Measurements from ENCODE around the gene UBE3C. TPM values are rescaled to one million over a fixed set of nuclear protein-coding genes. Genes with fewer than 3 reads are reported as not detected.

Gene UBE3C
- total and polyA plus RNA-seq, 5 experiments from 2014 or later, result 17.5 to 59.4 (median 29.0) TPM

DNA sequence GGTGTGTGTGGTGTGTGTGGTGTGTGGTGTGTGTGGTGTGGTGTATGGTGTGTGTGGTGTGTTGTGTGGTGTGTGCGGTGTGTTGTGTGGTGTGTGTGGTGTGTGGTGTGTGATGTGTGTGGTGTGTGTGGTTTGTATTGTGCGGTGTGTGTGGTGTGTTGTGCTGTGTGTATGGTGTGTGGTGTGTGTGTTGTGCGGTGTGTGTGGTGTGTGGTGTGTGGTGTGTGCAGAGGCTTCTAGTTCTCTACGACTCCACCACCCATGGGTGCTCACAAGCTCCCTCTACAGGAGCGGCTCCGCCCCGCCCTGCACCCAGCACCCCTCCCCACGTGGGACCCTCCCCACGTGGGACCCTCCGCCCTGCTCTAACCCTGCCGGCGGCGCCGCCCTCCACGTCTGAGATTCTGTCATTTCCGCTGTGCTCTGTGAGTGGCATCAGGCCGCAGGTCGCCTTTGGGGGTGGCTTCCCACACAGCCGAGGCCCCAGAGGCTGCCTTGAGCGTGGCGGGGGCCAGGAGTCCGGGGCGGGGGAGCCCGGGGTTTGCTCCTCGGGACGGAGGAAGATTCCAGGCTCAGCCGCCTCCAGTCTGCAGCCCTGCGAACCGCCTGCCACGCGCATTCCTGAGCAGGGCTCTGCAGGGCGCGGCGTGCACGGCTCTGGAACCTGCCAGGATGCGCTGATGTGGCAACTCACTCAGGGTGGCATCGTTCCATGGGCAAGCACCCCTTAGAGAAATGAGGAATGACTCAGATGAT, 161.1 kb downstream of the UBE3C start:
- Mint-ChIP-seq H3K36me3 (no peaks in the 10 kb centered on the region), H3K27ac (peak overlapping the region in 1 of 10 donors; percentile 90), H3K4me3 (peak overlapping the region in 1 of 10 donors; percentile 7), H3K27me3 (peaks cover 0 to 10% (median 2%) of the 10 kb centered on the region in 5 donors), H3K4me1 (peaks cover 13 to 37% (median 32%) of the 10 kb centered on the region in 4 donors), H3K9me3 (no peaks in the 10 kb centered on the region)
- POLR2A ChIA-PET, result no interaction called here
- ATAC-seq (no peak), DNase-seq (peak in 4 of 10 donors; percentile 7 to 23 (median 12))

DNA sequence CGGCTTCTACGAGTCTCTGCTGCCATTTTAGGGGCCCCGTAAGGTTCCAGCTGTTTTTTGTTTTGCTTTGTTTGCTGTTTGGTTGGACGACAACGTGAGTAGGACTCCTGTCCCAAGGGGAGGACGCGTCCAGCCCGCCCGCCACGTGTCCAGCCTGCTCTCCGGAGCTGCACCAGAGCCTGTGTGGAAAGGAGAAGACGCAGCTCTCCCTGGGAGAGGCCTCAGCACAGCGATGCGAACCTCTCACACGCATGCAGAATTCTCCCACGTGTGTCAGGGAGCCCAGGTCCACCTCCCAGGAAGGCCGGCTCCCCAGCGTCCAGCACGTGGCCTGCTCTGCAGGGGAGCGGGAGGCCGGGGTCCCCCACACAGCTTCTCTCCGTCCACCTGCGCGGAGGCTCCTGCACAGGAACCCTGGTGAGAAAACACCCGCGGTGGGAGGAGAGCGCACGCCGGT, 161.7 kb downstream of the UBE3C start:
- DNase-seq (no peak), ATAC-seq (no peak)
- POLR2A ChIA-PET, result no interaction called here
- H3K4me1 Mint-ChIP-seq, result peaks cover 14 to 37% (median 32%) of the 10 kb centered on the region in 4 donors
- peaks cover 0 to 10% (median 2%) of the 10 kb centered on the region in 5 donors for H3K27me3 Mint-ChIP-seq
- no peak overlapping the region for H3K4me3 Mint-ChIP-seq
- H3K36me3 Mint-ChIP-seq, result no peaks in the 10 kb centered on the region
- no peaks in the 10 kb centered on the region for H3K9me3 Mint-ChIP-seq
- H3K27ac Mint-ChIP-seq, result peak overlapping the region in 1 of 10 donors; percentile 90

DNA sequence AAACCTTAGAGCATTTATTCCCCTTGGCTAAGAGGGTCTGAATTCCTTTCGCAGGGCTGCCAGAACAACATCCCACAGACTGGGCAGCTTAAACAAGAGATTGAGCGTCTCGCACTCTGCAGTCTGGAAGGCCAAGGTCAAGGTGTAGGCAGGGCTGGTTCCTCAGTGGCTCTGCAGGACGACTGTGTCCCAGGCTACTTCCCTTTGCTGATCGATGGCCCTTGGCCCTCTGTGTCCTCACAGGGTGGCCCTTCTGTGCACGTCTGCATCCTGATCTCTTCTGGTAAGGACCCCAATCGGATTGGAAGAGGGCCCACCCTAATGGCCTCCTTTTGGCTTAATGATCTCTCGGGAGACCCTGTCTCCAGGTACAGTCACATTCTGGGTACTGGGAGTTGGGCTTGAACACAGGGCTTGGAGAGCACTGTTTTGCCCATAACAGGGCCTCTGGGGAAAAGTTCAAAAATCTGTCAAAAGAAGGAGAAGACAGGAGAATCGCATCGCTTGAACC, 162.9 kb downstream of the UBE3C start:
- ATAC-seq, result no peak
- Mint-ChIP-seq H3K4me3 (peak overlapping the region; percentile 64 to 86 (median 80)), H3K9me3 (no peaks in the 10 kb centered on the region), H3K4me1 (peaks cover 15 to 40% (median 34%) of the 10 kb centered on the region in 4 donors), H3K27me3 (peaks cover 0 to 10% (median 2%) of the 10 kb centered on the region in 5 donors), H3K36me3 (no peaks in the 10 kb centered on the region), H3K27ac (peak overlapping the region; percentile 54 to 96 (median 88))
- DNase-seq, result no peak
- POLR2A ChIA-PET, result interaction anchor here (1.1 to 1.3 kb wide), 2 partner anchors 28 to 37 kb away, joined by 3 to 5 read pairs; no protein-coding TSS in a partner anchor

DNA sequence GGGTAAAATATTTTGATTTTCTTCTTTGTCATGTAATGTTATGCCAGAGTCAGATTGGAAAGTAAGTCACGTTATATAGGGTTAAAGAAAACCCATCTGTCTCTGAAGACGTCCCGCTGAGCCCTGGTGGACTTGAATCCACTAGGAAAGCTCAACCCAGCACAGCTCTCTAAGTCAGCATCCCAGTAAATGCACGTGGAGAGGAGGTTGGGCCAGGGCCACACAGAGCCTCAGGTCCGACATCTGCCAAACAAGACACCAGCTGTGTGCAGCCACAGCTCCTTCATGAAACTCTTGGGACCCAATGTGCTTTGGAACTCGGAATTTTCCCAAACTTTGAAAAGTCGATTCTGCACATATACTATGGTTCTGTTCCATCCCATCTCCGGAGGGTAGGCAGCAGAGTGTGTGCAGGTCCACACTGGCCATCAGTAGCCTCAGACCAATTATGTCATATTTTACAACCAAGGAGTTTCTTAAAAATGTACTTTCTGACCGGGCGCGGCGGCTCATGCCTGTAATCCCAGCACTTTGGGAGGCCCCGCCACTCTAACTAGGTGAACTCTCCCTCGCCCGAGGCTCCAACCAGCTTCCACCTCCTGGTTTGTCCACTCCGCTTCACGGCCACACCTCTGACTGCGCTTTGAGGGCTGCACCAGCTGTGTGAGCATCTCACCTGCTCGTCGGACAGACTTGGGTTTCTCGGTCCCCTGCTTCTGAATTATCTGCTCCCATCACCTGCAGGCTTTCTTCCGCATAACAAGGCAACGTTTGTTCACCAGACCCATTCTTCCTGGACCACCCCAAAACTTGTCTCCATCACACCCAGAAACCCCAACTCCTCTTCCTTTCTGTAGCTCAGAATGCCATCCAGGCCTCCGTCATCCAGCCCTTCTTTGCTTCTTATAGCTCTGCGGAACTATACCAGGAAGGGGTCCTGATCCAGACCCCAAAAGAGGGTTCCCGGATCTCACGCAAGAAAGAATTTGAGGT, 168.4 kb downstream of the UBE3C start:
- DNase-seq (no peak), ATAC-seq (no peak)
- no peak overlapping the region for H3K4me3 Mint-ChIP-seq
- POLR2A ChIA-PET, result no interaction called here
- no peaks in the 10 kb centered on the region for H3K27me3 Mint-ChIP-seq
- H3K4me1 Mint-ChIP-seq, result peaks cover 7 to 16% (median 15%) of the 10 kb centered on the region in 4 donors
- H3K27ac Mint-ChIP-seq, result peak overlapping the region in 3 of 10 donors; percentile 35 to 53 (median 35)
- H3K36me3 Mint-ChIP-seq, result no peaks in the 10 kb centered on the region
- H3K9me3 Mint-ChIP-seq, result no peaks in the 10 kb centered on the region

DNA sequence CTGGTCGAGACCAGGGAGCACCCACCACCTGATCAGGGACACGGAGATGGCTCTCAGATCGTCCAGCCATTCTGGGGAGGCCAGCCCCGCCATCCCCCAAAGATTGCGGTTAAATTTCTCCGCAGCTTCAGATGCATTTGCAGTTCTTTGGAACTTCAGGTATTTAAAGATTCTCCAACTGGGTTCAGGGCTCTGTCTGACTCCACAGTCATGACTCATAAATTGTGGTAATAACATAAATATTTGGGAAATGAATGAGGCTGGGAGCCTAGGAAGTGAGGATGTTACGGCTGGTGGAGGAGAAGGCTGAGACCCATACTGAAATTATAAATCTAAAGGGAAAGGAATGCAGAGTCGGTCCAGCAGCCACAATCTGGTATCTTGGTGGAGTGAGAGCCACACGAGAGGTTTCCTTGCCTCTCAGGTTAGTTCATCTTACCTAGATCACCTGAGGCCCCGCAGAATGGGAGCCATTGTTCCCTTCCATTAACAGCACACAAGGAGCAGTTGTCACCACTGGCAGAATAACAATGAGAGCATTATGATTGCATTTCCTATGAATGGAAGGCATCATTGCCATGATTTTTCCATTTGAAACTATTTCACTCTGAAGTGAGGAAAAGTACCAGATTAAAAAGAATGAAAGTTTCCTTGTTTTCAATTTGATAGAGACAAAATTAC, 171.4 kb downstream of the UBE3C start:
- Mint-ChIP-seq H3K27ac (no peak overlapping the region), H3K9me3 (no peaks in the 10 kb centered on the region), H3K27me3 (no peaks in the 10 kb centered on the region), H3K4me3 (no peak overlapping the region), H3K36me3 (no peaks in the 10 kb centered on the region), H3K4me1 (peaks cover 0 to 4% (median 2%) of the 10 kb centered on the region in 4 donors)
- POLR2A ChIA-PET, result no interaction called here
- ATAC-seq, result no peak
- DNase-seq, result no peak

DNA sequence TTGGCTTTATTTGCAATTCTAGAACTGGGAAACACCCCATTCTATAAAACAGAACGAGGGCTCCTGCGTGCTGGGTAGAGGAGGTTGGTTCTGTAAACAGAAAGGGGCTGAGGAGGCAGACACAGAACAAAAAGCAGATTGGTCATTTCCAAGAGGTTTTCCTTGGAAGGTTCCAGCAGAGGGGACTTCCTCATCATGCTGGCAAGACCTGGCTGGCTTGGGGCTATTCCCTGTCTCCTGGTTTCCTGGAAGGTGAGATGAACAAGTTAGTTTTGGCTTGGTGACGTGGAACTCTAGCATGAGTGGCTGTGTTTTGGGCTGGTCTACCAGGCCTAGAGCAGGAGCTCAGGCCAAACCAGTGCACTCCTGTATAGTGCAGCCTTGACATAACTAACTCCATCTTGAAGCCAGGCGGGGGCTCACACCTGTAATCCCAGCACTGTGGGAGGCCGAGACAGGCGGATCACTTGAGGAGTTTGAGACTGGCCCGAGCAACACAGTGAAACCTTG, 172.0 kb downstream of the UBE3C start:
- DNase-seq, result no peak
- no peak for ATAC-seq
- H3K4me1 Mint-ChIP-seq, result peaks cover 0 to 4% (median 1%) of the 10 kb centered on the region in 4 donors
- no peak overlapping the region for H3K4me3 Mint-ChIP-seq
- H3K27ac Mint-ChIP-seq, result no peak overlapping the region
- H3K36me3 Mint-ChIP-seq, result no peaks in the 10 kb centered on the region
- no peaks in the 10 kb centered on the region for H3K9me3 Mint-ChIP-seq
- POLR2A ChIA-PET, result no interaction called here
- no peaks in the 10 kb centered on the region for H3K27me3 Mint-ChIP-seq

DNA sequence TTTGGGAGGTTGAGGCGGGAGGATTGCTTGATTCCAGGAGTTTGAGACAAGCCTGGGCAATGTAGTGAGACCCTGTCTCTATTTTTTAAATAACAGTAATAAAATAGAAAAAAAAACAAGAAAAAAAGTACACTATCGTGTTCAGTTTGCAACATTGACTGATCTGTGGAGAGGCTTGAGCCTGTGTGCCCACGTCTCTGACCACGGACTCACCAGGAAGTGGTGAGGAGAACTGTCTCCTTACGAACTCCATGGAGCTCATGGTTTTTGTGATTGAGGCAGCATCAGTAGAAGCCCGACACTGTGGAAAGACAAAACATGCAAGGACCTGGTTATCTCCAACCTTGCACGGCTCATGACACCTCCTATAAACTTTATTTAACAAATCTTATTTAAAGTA, 174.2 kb downstream of the UBE3C start:
- no peaks in the 10 kb centered on the region for H3K27me3 Mint-ChIP-seq
- H3K4me1 Mint-ChIP-seq, result no peaks in the 10 kb centered on the region
- no peak for DNase-seq
- H3K36me3 Mint-ChIP-seq, result no peaks in the 10 kb centered on the region
- POLR2A ChIA-PET, result interaction anchor here (0.6 kb wide), 1 partner anchor 11 kb away, joined by 3 read pairs; no protein-coding TSS in a partner anchor
- ATAC-seq, result no peak
- no peak overlapping the region for H3K27ac Mint-ChIP-seq
- no peak overlapping the region for H3K4me3 Mint-ChIP-seq
- no peaks in the 10 kb centered on the region for H3K9me3 Mint-ChIP-seq

DNA sequence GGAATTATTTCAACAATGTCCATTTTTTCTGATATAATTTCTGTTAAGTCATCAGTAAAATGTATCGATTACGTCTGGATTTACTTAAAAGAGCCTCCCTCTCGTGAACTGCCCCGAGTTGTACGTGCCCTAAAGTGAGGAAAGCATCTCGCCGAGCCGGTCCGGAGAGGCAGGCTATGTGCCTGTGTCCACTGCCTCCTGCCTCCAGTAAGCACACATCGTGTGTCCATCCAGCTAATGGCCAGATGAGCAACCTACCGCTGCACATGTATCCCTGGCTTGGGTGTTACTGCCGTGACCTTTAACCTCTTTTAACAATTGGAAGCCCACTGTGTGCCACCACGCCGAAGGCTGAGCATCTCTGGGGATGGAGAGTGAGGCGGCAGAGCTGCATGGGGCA, 174.9 kb downstream of the UBE3C start:
- peaks cover 0 to 3% (median 0%) of the 10 kb centered on the region in 4 donors for H3K4me1 Mint-ChIP-seq
- no peak overlapping the region for H3K4me3 Mint-ChIP-seq
- POLR2A ChIA-PET, result no interaction called here
- no peak for ATAC-seq
- H3K9me3 Mint-ChIP-seq, result no peaks in the 10 kb centered on the region
- H3K27me3 Mint-ChIP-seq, result no peaks in the 10 kb centered on the region
- no peak for DNase-seq
- H3K27ac Mint-ChIP-seq, result no peak overlapping the region
- no peaks in the 10 kb centered on the region for H3K36me3 Mint-ChIP-seq

DNA sequence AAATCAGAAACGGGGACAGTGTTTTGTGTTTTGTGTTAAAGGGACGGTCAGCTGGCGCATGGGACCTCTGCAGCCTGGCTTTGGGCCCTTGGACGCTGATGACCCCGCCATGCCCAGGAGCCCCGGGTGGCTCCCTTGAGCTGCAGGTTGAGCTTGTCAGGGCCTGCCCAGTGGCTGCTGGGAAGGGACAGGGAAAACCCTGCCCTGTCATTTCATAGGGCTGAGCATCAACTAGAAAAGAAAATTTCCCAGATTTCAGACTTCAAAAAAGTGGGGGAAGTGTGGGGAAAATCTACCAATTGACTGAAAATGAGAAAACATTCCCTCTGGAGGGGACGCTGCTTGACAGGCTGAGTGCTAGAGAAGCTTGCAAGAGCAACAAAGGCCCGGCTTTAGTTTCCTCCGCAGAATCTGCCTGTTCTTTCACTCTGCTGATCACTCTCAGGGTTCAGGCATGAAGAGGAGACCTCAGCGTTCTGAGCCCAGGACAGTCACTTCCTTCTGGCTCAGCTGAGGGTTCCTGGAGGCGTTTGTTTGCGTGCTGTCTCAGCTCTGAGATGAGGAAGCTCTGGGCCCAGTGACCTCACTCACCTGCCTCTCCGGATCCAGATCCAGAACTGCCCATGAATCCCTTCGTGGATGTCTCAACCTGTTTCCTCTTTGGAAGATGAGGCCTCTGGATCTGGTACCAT, 179.4 kb downstream of the UBE3C start:
- POLR2A ChIA-PET, result no interaction called here
- no peak for DNase-seq
- no peak overlapping the region for H3K27ac Mint-ChIP-seq

More for the DNA sequence above, 179.4 kb downstream of the UBE3C start:
- H3K4me1 Mint-ChIP-seq, result peaks cover 0 to 4% (median 3%) of the 10 kb centered on the region in 4 donors
- no peak for ATAC-seq
- H3K36me3 Mint-ChIP-seq, result no peaks in the 10 kb centered on the region
- H3K9me3 Mint-ChIP-seq, result no peaks in the 10 kb centered on the region
- no peak overlapping the region for H3K4me3 Mint-ChIP-seq
- no peaks in the 10 kb centered on the region for H3K27me3 Mint-ChIP-seq
